Activated CD8-positive, alpha-beta memory T cell treated with anti-CD3 and anti-CD28 coated beads for 48 hours (primary cell): ENCODE results near the gene N4BP2.

ENCODE experiments used
- DNase-seq, 3 experiments: peaks; one replicate each; pipeline ENCODE4 v3.0.0-alpha.2; 2020; ENCODE audit warnings: low read depth in 2 of 3, low spot score in 2 of 3

N4BP2 gene

GRCh38 chr4:40190465-40190864 is 133.8 kb downstream of the N4BP2 start:
- DNase-seq, result no peak

GRCh38 chr4:40190880-40191815 is 134.5 kb downstream of the N4BP2 start:
- no peak for DNase-seq

- no peak for DNase-seq
These were observed 135.7 kb downstream of the N4BP2 start for GRCh38 chr4:40192114-40193015.

DNA sequence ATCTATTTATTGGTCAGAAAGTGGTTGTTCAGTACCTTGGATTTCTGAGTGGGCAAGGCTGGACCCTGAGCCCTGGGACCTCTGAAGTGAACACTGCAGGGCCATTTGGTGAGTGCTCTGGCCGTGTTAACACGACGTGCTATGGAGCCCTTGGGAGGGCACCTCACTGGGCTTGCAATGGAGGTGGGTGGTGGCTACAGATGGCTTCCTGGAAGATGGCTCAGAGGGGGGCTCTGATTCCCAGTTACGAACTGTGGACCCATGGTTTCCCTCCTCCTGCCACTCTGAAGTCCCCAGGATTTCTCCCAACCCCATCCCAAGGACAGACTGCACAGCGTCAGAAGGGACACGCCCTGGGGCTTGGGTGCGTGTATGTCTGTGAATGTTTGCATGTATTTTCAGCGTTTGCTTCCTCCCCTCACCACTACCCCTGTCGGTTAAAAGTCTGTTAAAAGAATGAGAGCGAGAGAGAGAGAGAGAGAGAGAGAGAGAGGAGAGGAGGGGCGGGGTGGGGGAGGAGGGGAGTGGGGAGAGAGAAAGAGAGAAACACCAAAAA is 136.4 kb downstream of the N4BP2 start:
- DNase-seq, result no peak

DNA sequence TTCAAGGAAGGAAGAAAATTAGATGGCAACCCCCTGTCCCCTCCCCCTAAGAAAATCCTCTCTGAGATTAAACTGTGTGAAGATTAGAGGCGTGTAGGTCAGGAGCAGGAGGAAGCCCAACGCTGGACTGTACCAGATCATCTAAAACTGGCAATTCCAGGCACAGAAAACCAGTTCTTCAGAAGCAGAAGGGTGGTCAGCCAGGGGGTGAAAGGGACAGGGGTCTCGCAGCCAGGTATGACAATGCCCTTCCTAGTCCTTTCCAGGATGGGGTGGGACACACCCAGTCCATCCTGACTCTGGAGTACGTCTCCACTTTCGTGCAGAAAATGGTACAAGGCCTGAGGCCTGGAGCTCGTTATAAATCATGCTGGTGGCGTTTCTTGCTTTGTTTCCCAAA is 136.9 kb downstream of the N4BP2 start:
- no peak for DNase-seq

DNA sequence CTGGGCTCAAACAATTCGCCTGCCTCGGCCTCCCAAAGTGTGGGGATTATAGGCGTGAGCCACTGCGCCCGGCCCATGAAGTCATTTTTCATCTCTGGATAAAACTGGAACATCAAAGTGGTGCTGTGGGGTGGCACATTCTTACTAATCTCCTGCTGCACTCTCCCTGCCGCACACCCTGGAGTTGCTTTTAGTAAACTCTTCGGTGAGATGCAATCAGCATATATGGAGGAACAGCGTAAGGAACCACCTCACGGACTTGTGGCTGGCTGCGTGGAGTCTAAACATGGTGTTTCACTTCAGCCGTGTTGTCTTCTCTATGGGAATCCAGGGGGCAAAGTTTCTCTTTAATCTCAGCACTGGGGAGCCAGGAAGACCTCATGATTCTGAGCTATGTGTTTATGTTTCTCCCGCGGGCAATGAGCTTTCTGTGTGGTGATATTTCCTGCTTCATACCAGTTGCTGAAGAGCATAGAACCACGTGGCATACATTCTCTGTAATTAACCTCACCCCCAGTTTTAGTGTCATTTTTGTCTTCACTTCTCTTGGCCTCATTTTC is 138.0 kb downstream of the N4BP2 start:
- DNase-seq, result no peak

- no peak for DNase-seq
These were observed 138.8 kb downstream of the N4BP2 start for GRCh38 chr4:40195182-40196177.

DNA sequence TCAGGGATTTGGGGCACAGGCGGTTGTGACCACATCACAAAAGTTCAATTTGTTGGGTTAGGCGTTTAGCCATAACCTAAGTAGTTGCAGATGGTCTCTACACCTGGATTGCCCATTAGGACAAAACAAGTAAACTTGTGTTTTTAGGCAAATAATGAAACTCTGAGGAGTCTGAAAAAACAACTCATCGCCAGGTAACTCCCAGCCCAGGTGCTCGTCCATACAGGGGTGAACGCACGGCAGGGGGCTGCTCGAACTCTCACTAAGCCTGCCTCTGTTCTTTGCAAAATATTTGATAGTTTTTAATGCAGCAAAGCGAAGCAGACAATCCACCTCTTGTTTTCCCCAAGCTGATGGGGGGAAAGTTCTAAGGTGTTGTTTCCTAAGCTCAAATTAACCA is 139.6 kb downstream of the N4BP2 start:
- DNase-seq, result no peak

- DNase-seq, result no peak
These were observed 140.2 kb downstream of the N4BP2 start, which contains the start of gene RHOH for GRCh38 chr4:40196724-40197281. Gene RHOH, plus strand, starts transcription at chr4:40197031. Its CDS starts 46,356 bp downstream, at chr4:40243387.

DNA sequence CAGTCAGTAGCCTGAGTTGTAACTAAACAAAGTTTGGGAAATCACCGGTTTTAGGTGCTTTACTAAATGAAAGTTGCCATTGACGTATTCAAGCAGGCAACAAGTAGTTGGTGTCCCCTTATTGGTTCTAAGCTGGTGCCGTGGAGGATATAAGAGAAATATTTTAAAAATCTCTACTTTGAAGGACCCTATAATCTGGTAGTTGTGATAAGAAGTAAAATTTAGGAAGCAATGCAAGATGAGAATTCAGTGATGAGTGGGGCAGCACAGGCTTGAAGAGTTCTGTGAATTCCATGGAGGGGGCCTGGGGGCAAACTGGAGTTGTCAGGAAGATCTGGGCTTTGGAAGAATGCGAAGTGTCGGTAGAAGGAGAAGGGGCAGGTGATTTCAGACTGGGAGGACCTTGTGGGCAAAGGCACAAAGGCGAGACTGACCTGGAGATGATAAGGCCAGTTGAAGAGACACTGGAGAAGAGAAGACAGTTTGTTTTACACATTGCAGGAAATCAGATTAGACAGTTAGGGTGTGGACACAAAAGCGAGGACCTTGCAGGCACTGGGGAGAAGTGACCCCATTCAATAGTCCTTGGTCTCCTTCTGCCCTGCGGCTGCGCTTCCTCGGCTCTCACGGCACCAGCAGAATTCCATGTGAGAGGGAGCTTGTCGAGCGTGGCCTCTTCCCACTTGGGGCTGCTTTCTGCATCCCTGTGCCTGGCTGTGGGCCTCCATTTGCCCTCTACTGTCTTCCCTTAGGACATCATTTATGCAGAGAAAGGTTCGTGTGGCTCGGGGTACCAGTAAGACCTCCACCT is 141.4 kb downstream of the N4BP2 start:
- DNase-seq, result no peak

DNA sequence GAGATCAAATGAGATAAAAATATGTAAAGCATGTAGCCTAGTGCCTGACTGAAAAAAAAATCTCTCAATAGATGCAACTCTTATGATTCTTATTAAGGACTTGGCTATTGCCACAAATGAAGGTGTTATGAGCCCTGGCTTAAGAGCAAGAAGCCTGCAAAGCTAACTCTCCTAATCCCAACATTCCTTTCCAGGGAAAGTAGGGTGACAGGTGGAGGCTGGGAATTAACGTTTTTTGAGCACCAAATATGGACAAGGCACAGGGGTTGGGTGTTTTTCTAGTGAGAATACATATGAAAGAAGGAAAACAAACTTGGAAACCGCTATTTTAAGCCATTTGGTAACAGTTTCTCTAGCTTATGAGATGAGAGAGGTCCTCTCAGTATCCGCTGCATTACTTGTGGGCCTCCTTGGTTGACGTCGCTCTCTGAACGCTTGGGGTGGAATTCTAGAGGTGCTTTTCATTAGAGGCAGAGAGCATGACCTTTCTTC is 142.6 kb downstream of the N4BP2 start:
- DNase-seq, result no peak

GRCh38 chr4:40199999-40200874 is 143.6 kb downstream of the N4BP2 start:
- DNase-seq, result peak in 1 of 3 experiments; percentile 55

- no peak for DNase-seq
These were observed 144.5 kb downstream of the N4BP2 start for GRCh38 chr4:40200875-40201801.

- DNase-seq, result no peak
These were observed 145.2 kb downstream of the N4BP2 start for GRCh38 chr4:40201898-40202297.

- DNase-seq, result no peak
These were observed 145.8 kb downstream of the N4BP2 start for GRCh38 chr4:40202474-40202873.

DNA sequence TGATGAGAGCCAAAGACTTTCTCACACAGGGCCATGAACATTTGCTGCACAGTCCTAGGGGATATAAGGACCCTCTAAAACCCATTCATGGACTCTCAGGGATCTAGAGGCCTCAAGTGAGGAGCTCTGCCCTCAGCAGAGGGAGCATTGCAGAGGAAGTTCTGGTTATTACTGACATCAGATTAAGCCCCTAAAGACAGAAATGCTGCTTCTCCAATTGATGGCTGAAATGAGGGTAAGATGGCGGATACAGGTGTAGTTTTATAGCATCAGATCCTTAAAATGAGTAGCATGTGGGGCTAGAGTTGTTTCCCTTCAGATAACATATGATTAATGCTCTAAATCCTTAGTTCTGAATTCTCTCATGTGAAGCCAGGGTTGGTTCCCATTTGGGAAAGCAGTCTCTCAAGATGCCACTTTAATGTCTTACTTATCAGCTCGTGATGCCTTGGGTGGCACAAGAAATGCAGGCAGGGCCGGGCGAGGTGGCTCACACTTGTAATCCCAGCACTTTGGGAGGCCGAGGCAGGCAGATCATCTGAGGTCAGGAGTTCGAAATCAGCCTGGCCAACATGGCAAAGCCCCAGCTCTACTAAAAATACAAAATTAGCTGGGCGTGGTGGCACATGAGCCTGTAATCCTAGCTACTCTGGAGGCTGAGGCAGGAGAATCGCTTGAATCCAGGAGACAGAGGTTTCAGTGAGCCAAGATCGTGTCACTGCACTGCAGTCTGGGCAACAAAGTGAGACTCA is 148.0 kb downstream of the N4BP2 start:
- no peak for DNase-seq
